ENCODE measurements around the gene UFSP2.

UFSP2 gene

DNA sequence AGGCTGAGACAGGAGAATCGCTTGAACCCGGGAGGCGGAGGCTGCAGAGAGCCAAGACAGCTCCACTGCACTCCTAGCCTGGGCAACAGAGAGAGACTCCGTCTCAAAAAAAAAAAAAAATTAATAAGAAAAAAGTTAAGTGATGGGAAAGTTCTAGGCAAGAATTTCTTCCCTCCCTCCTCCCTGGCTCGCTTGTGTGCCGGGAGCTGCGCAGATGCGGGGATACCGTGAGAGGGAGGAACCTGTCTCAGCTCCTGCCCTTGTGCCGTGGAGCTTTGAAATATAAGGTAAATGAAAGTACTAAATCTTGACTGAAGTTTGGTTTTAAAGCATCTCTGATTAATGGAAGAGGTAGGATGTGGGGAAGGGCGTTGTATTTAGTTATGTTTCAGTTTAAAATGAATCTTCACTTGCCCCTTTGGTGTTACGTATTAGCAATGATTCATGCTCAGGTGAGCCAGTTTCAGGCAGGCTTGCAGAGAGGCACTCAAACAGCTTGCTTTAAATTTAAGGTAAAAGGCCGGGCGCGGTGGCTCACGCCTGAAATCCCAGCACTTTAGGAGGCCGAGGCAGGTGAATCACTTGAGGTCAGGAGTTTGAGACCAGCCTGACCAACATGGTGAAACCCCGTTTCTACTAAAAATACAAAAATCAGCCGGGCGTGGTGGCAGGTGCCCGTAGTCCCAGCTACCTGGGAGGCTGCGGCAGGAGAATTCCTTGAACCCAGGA is 1.4 kb upstream of the UFSP2 start:
- no peak for DNase-seq (ENCODE audit: low read depth)

DNA sequence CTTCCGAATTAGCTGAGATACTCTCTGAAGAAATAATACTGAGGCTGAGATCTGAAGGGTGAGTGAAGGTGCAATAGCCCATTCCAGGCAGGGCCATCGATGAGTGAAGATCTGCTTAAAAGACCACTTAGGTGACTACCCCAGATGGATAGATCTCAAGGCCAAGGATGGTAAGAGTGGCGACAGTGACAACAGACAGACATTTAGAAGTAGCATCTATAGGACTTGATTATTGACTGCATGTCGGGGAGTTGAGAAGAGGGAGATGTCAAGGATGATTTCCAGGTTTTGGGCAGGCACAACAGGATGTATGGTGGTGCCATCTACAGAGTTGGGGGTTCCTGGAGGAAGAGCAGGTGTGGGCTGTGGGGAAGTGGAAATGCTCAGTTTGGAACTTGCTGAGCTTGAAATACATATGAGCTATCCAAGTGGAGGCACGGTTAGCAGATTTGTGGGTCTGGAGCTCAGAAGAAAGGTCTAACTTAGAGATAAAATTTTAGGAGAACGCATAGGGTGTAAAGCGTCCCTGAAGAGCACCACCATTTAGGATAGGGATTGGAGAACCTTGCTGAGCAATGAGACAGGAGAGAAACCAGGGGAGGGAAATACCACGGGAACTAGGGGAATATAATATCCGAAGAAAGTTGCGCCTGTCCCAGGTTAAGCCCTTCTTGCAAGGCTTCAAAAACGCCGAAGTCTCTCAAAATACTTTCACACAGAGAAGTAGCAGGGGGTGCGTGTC is 688 bp downstream of the UFSP2 start:
- no peak for DNase-seq (ENCODE audit: low read depth)

DNA sequence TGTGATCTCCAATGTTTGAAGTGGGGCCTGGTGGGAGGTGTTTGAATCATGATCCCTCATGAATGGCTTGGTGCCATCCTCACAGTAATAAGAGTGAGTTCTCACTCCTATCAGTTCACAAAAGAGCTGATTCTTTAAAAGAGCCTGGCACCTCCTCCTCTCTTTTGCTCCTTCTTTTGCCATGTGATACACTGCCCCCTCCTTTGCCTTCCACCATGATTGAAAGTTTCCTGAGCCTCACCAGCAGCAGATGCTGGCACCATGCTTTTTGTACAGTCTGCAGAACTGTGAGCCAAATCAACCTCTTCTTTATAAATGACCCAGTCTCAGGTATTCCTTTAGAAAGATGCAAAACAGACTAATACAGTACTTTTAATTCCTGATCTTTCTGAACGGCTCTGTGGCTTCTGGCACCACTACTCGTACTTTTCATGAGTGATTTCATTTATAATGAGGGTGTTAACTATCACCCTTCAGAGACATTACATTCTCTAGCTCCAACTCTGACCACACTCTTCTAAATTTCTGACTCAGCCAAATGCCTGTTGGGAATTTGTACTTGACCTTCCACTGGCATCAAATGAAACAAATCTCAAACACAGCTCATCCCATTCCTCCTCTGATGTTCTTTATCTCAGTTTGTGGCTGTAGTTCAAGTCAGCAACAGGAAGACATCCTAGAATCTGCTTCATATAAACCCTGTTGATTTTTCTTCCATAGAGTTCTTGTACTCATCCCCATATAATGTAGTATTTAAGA is 4.2 kb downstream of the UFSP2 start:
- DNase-seq (ENCODE audit: low read depth) = no peak

DNA sequence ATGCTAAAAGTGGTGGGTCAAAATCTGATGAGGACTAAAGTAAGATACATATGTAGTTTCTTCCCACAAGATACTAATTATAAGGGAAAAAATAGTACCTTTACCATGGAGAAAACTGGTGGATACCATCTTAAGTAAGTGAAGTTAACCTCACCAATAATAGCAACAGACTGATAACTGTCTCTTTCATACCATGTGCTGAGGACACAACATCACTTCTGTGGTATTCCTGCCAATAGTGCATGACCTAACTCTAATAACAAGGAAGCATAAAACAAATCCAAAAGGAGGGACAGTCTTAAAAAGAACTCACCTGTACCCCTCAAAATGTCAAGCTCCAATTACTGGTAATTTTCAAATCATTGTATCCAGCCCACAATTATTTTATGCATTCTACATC is 8.8 kb downstream of the UFSP2 start:
- DNase-seq (ENCODE audit: low read depth) = no peak

DNA sequence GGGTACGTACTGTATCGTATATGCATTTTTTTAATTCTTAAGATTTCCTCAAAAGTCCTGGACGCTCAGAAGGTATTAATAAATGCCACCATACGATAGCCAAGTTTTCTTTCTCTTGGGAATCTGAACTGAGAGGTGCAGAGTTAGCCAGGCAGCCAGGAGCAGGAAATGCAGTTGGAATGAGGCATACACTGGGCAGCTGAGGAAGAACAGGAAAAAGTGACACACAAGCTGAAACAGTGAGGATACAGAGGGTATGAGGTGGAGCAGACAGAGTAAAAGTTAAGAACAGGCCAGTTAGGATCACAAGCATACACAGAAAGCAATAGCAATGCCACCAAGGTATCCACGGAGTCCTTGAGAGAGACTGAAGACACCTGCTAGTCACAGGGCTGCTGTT is 13.4 kb downstream of the UFSP2 start:
- no peak for DNase-seq (ENCODE audit: low read depth)

DNA sequence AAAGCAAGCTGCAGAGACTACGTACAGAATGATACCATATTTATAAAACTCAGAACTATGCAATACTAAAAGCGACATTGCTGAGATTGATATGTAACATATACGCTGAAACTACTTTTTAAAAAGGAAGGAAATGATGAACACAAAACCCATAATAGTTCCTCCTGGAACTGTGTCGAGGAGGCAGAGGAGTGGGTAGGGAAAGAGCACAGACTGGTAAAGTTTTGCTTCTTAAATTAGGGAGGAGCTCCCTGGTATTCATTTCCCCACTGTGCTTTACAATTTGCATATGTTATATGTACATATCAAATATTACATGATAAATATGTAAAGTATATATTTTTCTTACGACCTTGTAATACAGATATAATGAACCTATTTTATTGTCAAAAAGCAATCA is 13.9 kb downstream of the UFSP2 start:
- DNase-seq (ENCODE audit: low read depth) = no peak

DNA sequence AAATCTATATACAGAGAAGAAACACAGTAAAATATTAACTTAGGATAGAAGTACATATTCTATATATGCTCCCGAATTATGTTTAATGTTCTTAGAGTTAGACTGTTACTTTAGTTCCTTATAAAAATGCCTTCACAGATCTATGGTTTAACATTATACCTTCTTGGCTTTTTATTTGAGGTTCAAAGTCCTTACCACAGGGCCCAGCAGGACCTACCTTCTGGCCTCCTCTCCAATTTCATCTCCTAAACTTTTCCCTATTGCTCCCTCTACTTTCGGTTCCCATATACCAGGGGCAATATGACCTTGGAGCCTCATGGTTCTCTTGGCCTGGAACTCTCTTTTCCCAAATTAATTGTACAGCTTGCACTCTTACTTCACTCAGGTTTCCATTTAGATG is 17.3 kb downstream of the UFSP2 start:
- DNase-seq (ENCODE audit: low read depth) = no peak

DNA sequence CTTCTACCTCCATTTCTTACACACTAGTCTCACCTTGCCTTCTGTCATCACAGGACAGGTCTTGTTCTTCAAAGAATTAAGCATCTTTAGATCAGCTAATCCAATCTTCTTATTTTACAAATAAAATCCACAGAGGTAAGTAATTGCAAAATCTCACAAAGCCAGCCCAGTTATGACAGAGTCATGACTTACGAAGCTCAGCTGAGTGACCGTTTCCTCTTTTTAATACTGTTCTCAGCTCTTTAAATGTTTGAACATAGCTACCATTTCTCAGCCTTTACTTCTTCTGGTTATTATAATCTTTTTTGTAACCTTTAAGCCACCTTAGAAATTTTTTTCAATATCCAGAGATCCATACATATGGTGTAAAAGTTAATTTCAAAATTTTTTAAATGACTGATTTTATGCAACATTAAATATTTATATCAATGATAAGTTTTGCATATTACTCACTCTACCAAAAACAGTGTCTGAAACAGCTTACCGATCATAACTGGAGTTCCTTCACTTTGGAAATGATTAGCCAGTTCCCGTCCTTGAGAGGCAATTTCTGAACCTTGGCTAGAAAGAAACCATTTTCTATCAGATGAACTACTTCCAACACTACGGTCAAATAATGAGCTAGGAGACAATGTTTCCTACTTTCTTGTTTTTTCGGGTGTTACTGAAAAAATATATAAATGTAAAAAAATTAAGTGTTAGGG is 20.3 kb downstream of the UFSP2 start:
- DNase-seq (ENCODE audit: low read depth) = no peak

DNA sequence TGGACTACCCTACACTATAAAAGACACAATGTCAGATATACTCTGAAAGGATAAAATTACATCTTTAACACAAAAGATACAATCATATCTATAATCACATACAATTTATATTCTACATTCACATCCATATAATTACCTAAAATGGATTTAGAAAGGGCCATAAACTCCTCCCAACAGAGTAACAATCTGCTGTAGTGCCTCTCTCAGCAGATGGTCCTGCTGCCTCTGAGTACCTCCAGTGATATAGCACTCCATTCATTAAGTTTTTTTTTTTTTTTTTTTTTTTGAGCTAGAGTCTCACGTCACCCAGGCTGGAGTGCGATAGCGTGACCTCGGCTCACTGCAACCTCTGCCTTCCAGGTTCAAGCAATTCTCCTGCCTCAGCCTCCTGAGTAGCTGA is 21.7 kb downstream of the UFSP2 start:
- DNase-seq (ENCODE audit: low read depth) = no peak

DNA sequence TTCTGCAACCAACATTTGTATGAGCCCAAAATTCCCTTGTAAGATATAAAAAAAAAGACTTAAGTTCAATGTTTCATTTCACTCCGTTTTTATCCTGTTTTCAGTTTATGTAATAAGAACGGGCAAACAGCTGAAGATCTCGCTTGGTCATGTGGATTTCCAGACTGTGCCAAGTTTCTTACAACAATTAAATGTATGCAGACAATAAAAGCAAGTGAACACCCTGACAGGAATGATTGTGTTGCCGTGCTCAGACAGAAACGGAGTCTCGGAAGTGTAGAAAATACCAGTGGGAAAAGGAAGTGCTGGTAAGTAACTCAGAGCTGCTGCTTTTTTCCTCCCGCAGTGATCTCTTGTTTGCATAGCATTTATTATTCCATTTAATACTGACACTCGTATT is 26.3 kb downstream of the UFSP2 start:
- no peak for DNase-seq (ENCODE audit: low read depth)

DNA sequence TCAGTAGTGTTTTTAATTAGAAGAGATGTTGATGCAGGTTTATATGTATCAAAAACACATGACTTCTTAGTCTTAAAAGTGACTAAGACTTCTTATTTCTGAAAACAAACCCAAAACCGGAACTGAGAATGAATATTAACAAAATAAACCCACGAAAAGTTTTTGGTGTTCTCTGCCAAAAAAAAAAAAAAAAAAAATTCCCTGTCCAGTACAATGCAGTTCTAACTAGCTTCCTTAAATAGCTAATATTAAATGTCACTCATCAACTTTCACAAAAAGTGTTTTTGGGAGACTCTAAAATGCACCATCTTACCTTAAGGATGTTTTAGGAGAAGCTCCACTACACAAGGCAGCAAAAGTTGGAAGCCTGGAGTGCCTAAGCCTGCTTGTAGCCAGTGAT is 27.1 kb downstream of the UFSP2 start:
- DNase-seq (ENCODE audit: low read depth) = no peak

DNA sequence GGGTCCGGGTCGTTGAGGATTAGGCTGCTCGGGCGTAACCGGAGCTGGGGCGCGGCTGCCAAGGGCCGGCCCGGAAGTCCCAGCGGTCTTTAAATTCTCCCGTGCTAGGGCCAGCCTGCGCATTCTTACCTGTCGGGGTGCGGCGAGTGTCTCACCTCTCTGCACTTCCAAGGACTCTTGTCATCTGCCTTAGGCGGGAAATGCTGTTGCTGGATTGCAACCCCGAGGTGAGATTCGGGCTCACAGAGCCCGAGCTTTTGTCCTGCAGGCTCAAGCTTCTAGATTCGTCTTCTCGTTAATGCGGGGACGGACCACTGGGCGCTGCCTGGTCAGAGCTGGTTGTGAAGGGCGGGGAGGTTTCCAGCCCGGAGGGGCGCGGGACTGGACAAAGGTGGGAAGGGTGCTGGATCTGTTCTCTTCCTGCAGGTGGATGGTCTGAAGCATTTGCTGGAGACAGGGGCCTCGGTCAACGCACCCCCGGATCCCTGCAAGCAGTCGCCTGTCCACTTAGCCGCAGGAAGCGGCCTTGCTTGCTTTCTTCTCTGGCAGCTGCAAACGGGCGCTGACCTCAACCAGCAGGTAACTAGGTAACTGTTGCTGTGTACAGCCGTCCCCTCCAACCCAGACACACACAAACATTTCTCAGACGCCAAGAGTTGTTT is 28.9 kb downstream of the UFSP2 start, which contains the start of gene ANKRD37:
Gene ANKRD37, plus strand, starts transcription at position 118 of the 662 bp plus-strand sequence. Its CDS starts 83 bp downstream, at position 201.
- DNase-seq (ENCODE audit: low read depth) = no peak

DNA sequence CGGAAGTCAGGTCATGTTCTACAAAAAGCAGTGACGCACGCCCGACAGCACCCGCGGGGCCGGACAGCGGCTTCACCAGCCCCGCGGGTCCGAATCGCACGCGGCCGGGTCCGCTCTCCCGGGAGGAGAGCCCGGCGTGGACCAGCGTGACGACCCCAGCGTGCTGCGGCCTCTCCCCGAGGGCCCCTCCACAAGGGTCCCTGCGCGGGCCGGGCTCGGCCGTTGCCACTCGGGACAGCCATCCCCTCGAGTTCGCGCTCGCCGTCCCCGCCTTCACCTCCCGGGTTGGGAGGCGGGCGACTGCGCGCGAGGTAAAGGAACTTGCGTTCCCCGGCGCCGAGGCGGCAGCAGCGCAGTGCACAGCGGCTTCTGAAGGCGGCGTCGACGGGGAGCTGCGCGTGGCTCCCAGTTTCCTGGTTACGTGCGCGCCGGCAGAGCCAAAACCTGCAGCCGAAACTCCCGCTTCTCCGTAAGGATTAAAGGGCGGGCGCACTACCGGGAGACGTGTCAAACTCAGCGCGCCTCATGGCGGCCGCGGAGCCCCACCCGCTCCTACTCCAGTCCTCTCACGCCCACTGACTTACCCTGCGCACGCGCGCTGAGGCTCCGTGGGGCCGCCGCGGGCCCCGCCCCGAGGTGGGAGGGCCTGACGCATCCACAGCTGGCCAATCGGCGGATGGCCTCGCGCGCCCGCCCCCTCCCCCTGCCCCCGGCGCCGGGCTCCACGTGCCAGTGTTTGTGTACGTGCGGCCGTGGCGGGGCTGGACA is 29.6 kb downstream of the UFSP2 start:
- DNase-seq (ENCODE audit: low read depth) = peak; percentile 97

DNA sequence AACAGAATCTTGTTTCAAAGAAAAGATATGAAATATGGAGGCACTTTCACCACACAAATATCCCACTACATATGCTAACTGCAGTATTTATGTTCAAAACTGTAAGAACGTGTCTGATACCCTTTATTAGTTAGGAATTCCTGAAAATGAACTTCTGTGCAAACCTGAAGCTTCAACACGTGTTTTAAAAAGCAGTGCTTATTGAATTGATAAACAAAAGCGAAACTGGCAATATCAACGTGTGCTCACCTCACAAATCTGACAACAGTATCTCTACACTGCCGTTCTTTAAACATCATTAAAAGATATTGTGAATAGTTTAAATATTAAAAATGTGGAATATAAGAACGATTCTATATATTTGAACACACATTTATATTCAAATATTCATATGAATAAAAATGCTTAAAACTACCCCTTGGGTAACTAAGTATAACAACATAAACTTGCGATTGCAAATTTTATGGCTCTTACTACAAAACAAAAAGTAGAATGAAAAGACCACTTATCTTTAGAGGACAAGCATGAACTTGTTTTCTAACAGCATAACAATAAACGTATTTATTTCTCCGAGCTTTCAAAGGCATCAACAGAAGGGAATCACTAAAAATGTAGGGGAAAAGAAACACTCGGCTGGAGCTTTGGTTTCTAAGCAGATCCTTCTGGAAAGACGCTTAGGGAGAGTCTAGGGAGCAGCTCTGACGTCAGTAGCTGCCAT is 30.4 kb downstream of the UFSP2 start, which contains the start of gene LRP2BP:
Gene LRP2BP, minus strand, starts transcription at position 687 of the 718 bp plus-strand sequence. CDS start 17,738 bp downstream, outside the sequence.
- DNase-seq (ENCODE audit: low read depth) = no peak

DNA sequence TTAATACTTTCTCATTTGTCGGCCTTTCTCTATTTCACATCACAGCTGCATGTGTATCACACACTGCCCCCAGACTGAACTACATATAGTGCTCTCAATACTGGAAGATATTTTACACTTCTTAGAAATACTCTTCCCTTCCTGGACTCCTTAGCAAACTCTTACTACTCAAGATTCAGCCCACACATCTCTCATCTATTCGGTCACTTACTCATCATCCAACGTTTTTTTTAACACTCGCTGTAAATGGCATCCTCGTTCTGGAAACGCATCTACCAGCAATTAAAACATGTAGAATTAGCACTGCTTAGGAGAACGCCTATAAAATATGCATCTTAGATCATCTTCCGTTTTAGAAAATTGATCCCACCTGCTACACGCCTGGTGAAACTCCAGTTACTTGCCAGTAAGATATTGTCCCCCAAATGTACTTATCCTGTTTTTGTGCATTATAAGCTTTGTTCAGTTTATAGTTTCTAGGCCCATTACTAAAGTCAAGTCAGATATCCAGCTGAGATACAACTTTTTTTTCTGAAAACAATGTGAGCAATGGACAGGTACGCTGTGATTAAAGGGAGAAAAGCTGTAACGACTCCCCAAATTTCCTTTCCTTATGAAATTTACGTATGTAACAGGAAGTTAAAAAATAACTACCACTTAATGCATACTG is 31.1 kb downstream of the UFSP2 start:
- no peak for DNase-seq (ENCODE audit: low read depth)

DNA sequence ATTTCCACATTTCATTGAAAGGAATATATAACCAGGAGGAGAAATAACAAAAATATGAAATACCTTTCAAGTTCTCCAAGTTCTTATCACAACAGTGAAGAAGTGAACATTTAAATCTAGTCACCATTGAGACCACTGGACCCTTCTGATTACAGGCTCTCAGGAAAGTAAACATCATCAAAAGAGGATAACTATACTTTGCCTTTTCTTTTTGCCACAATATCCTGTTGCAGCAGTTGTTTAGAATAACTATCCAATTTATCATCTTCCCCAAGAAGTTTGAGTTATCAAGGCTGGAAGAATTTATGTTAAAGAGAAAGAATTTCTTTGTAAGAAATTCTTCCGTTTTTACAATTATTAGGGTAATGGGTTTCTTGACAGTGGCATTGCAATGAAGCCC is 33.6 kb downstream of the UFSP2 start:
- DNase-seq (ENCODE audit: low read depth) = no peak

DNA sequence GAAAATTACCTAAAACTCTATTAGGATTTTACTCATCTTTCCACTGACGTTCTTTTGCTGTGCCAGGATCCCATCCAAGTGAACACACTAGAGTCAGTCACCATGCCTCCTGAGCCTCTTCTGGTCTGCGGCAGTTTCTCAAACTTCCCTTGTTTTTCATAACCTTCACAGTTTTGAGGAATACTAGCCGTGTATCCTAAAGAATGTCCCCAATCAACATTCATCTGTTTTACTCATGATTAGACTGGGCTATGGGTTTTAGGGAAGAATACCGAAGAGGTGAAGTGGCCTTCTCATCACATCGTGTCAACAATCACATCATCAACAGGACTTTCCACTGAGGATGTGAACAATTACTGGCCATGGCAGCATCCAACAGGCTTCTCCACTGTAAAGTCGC is 34.8 kb downstream of the UFSP2 start:
- no peak for DNase-seq (ENCODE audit: low read depth)

DNA sequence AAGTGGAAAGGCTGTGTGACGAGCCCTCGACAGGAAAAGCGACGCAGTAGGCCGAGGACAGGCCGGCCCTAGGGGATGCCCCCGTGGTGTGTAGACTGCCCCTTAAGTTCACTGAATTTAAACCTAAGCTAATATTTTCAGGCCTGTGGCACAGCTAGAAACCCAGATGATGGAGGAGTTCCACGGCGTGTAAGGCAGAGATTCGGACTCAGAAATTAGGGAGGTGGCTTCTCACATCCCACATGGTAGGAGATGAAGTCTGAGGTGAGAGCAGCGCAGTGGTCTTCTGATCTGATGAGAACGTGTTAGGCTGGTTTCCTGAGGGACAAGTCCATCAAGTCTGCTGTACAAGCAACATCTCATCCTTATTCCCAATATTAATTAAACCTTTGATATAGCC is 37.8 kb downstream of the UFSP2 start:
- no peak for DNase-seq (ENCODE audit: low read depth)

DNA sequence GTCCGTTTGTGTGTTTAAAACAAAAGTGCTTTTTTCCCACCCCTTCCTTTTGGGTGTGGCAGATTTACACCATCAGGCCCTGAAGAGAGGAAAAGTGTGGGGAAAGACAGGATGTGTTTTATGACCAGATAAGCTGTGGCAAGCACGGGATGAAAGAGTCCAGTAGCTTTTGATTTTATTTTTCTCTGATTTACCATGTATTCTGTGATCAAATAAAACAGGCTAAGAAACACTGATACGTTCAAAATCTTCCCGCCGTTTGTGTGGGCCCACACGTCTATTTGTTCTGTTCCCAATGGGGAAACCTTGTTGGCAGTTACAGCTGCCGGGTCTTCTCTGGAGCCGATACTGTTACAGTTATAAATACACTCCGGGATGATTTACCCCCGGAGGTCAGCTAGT is 40.8 kb downstream of the UFSP2 start:
- no peak for DNase-seq (ENCODE audit: low read depth)

DNA sequence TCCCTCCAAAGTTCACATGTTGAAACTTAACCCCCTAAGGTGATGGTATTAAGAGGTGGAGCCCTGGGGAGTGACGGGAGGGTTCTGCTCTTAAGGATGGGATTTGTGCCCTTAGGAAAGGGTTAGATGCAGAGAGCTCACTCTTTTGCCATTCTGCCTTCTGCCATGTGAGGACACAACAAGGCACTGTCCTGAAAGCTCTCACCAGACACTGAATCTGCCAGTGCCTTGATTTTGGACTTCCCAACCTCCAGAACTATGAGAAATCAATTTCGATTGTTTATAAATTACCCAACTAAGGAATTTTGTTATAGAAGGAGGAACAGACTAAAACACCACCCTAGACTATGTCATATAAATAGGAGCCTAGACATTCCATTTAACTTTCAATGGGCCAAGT is 41.7 kb downstream of the UFSP2 start:
- DNase-seq (ENCODE audit: low read depth) = no peak

Data from stimulated activated CD8-positive, alpha-beta memory T cell treated with anti-CD3 and anti-CD28 coated beads, Interleukin-12 subunit alpha, Interleukin-12 subunit beta, amount 100 ng/mL, for 4 hours (primary cell).